Liver (tissue), 3 donors: ENCODE data around the gene UGT1A9.

Experiments used
- JUND ChIP-seq, 2 donors: IDR thresholded peaks; 2 replicates each; pipeline ENCODE4 v1.6.1; 2016; ENCODE audit warnings: antibody characterized with exemption in 2 of 2
- RAD21 ChIP-seq, 2 donors: IDR thresholded peaks; 2 replicates each; pipeline ENCODE4 v1.6.1; 2016; ENCODE audit warnings: antibody characterized with exemption in 2 of 2, mild to moderate bottlenecking in 2 of 2
- YY1 ChIP-seq: IDR thresholded peaks from 2 replicates; pipeline ENCODE4 v1.6.1; 2016; ENCODE audit warnings: antibody characterized with exemption, mild to moderate bottlenecking
- TF ChIP-seq, protein P1 (sequence below): fragments of 150-350 bp; IDR thresholded peaks from 2 replicates; pipeline ENCODE4 v1.5.1; 2017; ENCODE audit warnings: improper control_type of control experiment, low read depth, low read length; ENCODE audit not compliant: missing input control
- donor health status: healthy.
- donor health status: healthy.

- TF ChIP-seq YY1 = no peak
- TF ChIP-seq, protein P1, sequence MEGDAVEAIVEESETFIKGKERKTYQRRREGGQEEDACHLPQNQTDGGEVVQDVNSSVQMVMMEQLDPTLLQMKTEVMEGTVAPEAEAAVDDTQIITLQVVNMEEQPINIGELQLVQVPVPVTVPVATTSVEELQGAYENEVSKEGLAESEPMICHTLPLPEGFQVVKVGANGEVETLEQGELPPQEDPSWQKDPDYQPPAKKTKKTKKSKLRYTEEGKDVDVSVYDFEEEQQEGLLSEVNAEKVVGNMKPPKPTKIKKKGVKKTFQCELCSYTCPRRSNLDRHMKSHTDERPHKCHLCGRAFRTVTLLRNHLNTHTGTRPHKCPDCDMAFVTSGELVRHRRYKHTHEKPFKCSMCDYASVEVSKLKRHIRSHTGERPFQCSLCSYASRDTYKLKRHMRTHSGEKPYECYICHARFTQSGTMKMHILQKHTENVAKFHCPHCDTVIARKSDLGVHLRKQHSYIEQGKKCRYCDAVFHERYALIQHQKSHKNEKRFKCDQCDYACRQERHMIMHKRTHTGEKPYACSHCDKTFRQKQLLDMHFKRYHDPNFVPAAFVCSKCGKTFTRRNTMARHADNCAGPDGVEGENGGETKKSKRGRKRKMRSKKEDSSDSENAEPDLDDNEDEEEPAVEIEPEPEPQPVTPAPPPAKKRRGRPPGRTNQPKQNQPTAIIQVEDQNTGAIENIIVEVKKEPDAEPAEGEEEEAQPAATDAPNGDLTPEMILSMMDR = no peak
- TF ChIP-seq RAD21 (IDR thresholded peaks at IDR 0.05) = no peak
- no peak for TF ChIP-seq JUND (IDR thresholded peaks at IDR 0.05)
Observed at GRCh38 chr2:233706720-233707119, 35.0 kb downstream of the UGT1A9 start.
